DOHH2 (cell line): Measurements from ENCODE around the gene CARD11.

Experiments
- EZH2phosphoT487 ChIP-seq: fragments of 200-600 bp; sonication (generic); IDR thresholded peaks from 2 replicates; pipeline ENCODE4 v1.6.1; 2017; ENCODE audit warnings: borderline replicate concordance, mild to moderate bottlenecking, antibody characterized with exemption, low read length, moderate library complexity, mixed read lengths
- TF ChIP-seq, protein P1 (sequence below): fragments of 200-600 bp; sonication (generic); IDR thresholded peaks from one replicate; pipeline ENCODE4 v1.5.1; 2014; ENCODE audit warnings: antibody characterized with exemption, mild to moderate bottlenecking, low read depth, low read length; ENCODE audit not compliant: poor library complexity, severe bottlenecking

- TF ChIP-seq, protein P1, sequence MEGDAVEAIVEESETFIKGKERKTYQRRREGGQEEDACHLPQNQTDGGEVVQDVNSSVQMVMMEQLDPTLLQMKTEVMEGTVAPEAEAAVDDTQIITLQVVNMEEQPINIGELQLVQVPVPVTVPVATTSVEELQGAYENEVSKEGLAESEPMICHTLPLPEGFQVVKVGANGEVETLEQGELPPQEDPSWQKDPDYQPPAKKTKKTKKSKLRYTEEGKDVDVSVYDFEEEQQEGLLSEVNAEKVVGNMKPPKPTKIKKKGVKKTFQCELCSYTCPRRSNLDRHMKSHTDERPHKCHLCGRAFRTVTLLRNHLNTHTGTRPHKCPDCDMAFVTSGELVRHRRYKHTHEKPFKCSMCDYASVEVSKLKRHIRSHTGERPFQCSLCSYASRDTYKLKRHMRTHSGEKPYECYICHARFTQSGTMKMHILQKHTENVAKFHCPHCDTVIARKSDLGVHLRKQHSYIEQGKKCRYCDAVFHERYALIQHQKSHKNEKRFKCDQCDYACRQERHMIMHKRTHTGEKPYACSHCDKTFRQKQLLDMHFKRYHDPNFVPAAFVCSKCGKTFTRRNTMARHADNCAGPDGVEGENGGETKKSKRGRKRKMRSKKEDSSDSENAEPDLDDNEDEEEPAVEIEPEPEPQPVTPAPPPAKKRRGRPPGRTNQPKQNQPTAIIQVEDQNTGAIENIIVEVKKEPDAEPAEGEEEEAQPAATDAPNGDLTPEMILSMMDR: no peak
- TF ChIP-seq EZH2phosphoT487: no peak
Observed at GRCh38 chr7:3029138-3029537, 14.5 kb downstream of the CARD11 start.
